Spleen (tissue), 11 donors: ENCODE measurements around the gene G3BP1. TPM values are rescaled to one million over a fixed set of nuclear protein-coding genes. Genes with fewer than 3 reads are reported as not detected.

Experiments used
- DNase-seq: peaks from one replicate; pipeline ENCODE4 v3.0.0-alpha.2; 2020
- H3K27ac ChIP-seq, 8 donors: fragments of 200-600 bp; sonication (generic) in 7 of 8; 1 replicate in 4 of 8; 2 replicates in 4 of 8; pipeline versions ENCODE4 v1.5.0 to v1.8.0; 2016 to 2021; ENCODE audit warnings: inconsistent platforms in 4 of 8, mild to moderate bottlenecking in 4 of 8, moderate library complexity in 1 of 8
- H3K27me3 ChIP-seq, 7 donors: fragments of 200-600 bp; sonication (generic) in 6 of 7; replicated peaks in 1 of 7; 1 replicate in 4 of 7; 2 replicates in 3 of 7; pipeline versions ENCODE4 v1.5.0 to v1.8.0; 2016 to 2021; ENCODE audit warnings: inconsistent platforms in 3 of 7, mild to moderate bottlenecking in 1 of 7
- H3K36me3 ChIP-seq, 6 donors: fragments of 200-600 bp; sonication (generic) in 5 of 6; 1 replicate in 4 of 6; 2 replicates in 2 of 6; pipeline versions ENCODE4 v1.5.0 to v1.8.0; 2016 to 2021; ENCODE audit warnings: inconsistent platforms in 2 of 6
- H3K4me1 ChIP-seq, 6 donors: fragments of 200-600 bp; sonication (generic) in 5 of 6; 1 replicate in 3 of 6; 2 replicates in 3 of 6; pipeline versions ENCODE4 v1.5.0 to v1.8.0; 2016 to 2021; ENCODE audit warnings: inconsistent platforms in 3 of 6
- H3K4me3 ChIP-seq, 8 donors: fragments of 200-600 bp; sonication (generic) in 7 of 8; 1 replicate in 4 of 8; 2 replicates in 4 of 8; pipeline versions ENCODE4 v1.5.0 to v1.8.0; 2016 to 2021; ENCODE audit warnings: inconsistent platforms in 4 of 8, mild to moderate bottlenecking in 4 of 8, moderate library complexity in 2 of 8
- H3K9me3 ChIP-seq, 8 donors: fragments of 200-600 bp; sonication (generic) in 7 of 8; 1 replicate in 4 of 8; 2 replicates in 4 of 8; pipeline versions ENCODE4 v1.5.0 to v1.8.0; 2016 to 2021; ENCODE audit warnings: inconsistent platforms in 4 of 8
- CTCF ChIP-seq, 11 experiments: fragments of 200-600 bp in 7 of 11; fragments of 450-650 bp in 4 of 11; sonication (generic) in 4 of 11; IDR thresholded peaks in 8 of 11; conservative IDR thresholded peaks in 3 of 11; 1 replicate in 7 of 11; 2 replicates in 4 of 11; pipeline versions ENCODE4 v1.4.0 to v1.8.0; 2016 to 2021; ENCODE audit warnings: antibody characterized with exemption in 11 of 11, inconsistent platforms in 4 of 11, mild to moderate bottlenecking in 1 of 11
- POLR2A ChIP-seq, 3 donors: fragments of 450-650 bp; IDR thresholded peaks; one replicate each; pipeline ENCODE4 v1.5.1; 2017; ENCODE audit warnings: antibody characterized with exemption in 3 of 3, mild to moderate bottlenecking in 1 of 3
- POLR2AphosphoS5 ChIP-seq, 3 donors: sonication (generic); formaldehyde crosslinking; IDR thresholded peaks; one replicate each; pipeline ENCODE4 v1.5.1; 2017; ENCODE audit warnings: antibody characterized with exemption in 3 of 3
- WGBS, 5 donors: extraction: QIAGEN DNeasy Blood & Tissue Kit in 3 of 5; methylation state at CpG; one replicate each; pipeline versions ENCODE4 v1.1.5 to v1.1.7; 2013 to 2018; 5-methylcytosine and 5-hydroxymethylcytosine counted together
- intact Hi-C: fragments of 100-400 bp; cut with DNase I; formaldehyde crosslinking; loops from one replicate; pipeline ENCODE4 v1.15.0; 2023; ENCODE audit warnings: low total_unique reads
- polyA plus RNA-seq, 3 donors: library from polyadenylated mRNA; stranded (reverse); fragments of 200-250 nt; gene quantifications; one replicate each; pipeline ENCODE4 v1.2.1, GENCODE V29; 2013
- total RNA-seq, 7 donors: library from RNA; depleted of rRNA in 3 of 7; stranded (reverse); fragments of >200 nt in 3 of 7; fragmentation: NEBNext Ultra II Directional in 4 of 7; extraction: Animal tissue kit (Norgen Biotek cat#: 25700) in 4 of 7; gene quantifications; one replicate each; pipeline versions ENCODE4 v1.1.0 to v1.2.1, GENCODE V29; 2016 to 2021
- donor health status: healthy with polysubstance abuse.
- donor health status: DM: no; HTN: no; CAD: no; lungs with moderate emphysema.
- donor health status: DM: no; HTN: no; CAD: no.
- donor health status: Bipolar disorder and iron deficiency.
- donor health status: healthy.
- donor health status: DM: no; HTN: no; CAD: no.
- donor health status: DM: yes; HTN: yes; CAD: no.

G3BP1 gene
- total and polyA plus RNA-seq, 10 donors = 16.1 to 167 (median 151) TPM

- Histone ChIP-seq H3K27me3 (no peaks in the 10 kb centered on the region), H3K27ac (peak overlapping the region in 7 of 8 donors; percentile 16 to 52 (median 47)), H3K4me3 (peak overlapping the region in 1 of 8 donors; percentile 5), H3K36me3 (peaks cover 0 to 76% (median 17%) of the 10 kb centered on the region in 6 donors), H3K4me1 (peaks cover 15 to 65% (median 37%) of the 10 kb centered on the region in 6 donors), H3K9me3 (no peaks in the 10 kb centered on the region)
- intact Hi-C loops = loop anchor here (5.0 to 10.0 kb wide), 2 partner anchors 83 to 296 kb away; partner anchors contain the start of gene SLC36A1
- no peak for DNase-seq
- WGBS, 5 donors = 23 to 30% (median 28%) methylated on average over 11 of the region's 11 CpGs
- TF ChIP-seq POLR2A (IDR thresholded peaks at IDR 0.05) (no peak), CTCF (IDR thresholded peaks at IDR 0.05 in 8 of 11, conservative IDR thresholded peaks at IDR 0.05 in 3 of 11) (peak; percentile 57 to 93 (median 87)), POLR2AphosphoS5 (IDR thresholded peaks at IDR 0.05) (peak; percentile 34 to 42 (median 41))
These were observed 31.3 kb upstream of the G3BP1 start for GRCh38 chr5:151740336-151740942.

DNA sequence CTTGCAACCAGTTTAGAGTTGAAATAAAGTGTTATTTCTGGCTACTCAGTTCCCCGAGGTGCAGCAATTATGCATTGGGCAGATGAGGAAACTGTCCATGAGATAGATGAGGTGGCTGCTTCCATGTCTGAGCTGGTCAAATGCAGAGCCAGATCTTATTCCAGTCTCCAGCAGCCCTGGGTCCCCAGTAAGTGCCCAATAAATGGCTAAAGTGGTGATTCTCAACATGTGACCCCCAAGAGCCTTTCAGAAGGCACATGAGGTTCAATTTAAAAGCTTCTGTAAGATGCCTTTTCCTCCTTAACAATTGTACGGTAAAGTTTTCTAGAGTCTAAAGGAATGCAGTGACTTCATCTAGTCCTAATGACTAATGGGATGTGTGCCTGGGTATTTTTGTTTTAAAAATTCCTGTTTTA, 30.8 kb upstream of the G3BP1 start:
- Histone ChIP-seq H3K36me3 (peaks cover 0 to 81% (median 20%) of the 10 kb centered on the region in 6 donors), H3K9me3 (no peaks in the 10 kb centered on the region), H3K27ac (peak overlapping the region in 6 of 8 donors; percentile 16 to 52 (median 48)), H3K4me3 (peak overlapping the region in 1 of 8 donors; percentile 5), H3K27me3 (no peaks in the 10 kb centered on the region), H3K4me1 (peaks cover 17 to 71% (median 43%) of the 10 kb centered on the region in 6 donors)
- WGBS, 5 donors = 45 to 76% (median 68%) methylated on average over 2 of the region's 2 CpGs
- intact Hi-C loops = loop anchor here (5.0 to 10.0 kb wide), 2 partner anchors 84 to 296 kb away; partner anchors contain the start of gene SLC36A1
- no peak for DNase-seq
- no peak for TF ChIP-seq POLR2AphosphoS5 (IDR thresholded peaks at IDR 0.05)
- peak in 7 of 11 experiments; percentile 3 to 68 (median 46) for TF ChIP-seq CTCF (IDR thresholded peaks at IDR 0.05 in 8 of 11, conservative IDR thresholded peaks at IDR 0.05 in 3 of 11)

- no peak for DNase-seq
- Histone ChIP-seq H3K27me3 (no peaks in the 10 kb centered on the region), H3K27ac (peak overlapping the region in 5 of 8 donors; percentile 5 to 52 (median 51)), H3K36me3 (peaks cover 0 to 79% (median 23%) of the 10 kb centered on the region in 6 donors), H3K4me1 (peaks cover 26 to 79% (median 51%) of the 10 kb centered on the region in 6 donors), H3K9me3 (no peaks in the 10 kb centered on the region), H3K4me3 (no peak overlapping the region)
- WGBS, 5 donors = 88 to 94% (median 91%) methylated on average over 6 of the region's 6 CpGs
- TF ChIP-seq CTCF (IDR thresholded peaks at IDR 0.05 in 8 of 11, conservative IDR thresholded peaks at IDR 0.05 in 3 of 11) (no peak), POLR2A (IDR thresholded peaks at IDR 0.05) (no peak), POLR2AphosphoS5 (IDR thresholded peaks at IDR 0.05) (no peak)
- intact Hi-C loops = loop anchor here (5.0 to 10.0 kb wide), 2 partner anchors 85 to 297 kb away; partner anchors contain the start of gene SLC36A1
These were observed 29.9 kb upstream of the G3BP1 start for GRCh38 chr5:151741678-151742423.
